Right lobe of liver (tissue), 6 donors: ENCODE measurements around the gene ERI2. TPM values are rescaled to one million over a fixed set of nuclear protein-coding genes. Genes with fewer than 3 reads are reported as not detected.

Experiments
- ATAC-seq, 4 donors: fragments of 200-7000 bp; cut with Tn5 transposase; one replicate each; pipeline ENCODE4 v1.9.1; 2020; ENCODE audit warnings: mild to moderate bottlenecking in 4 of 4, moderate library complexity in 4 of 4
- DNase-seq, 3 donors: peaks; one replicate each; pipeline ENCODE4 v3.0.0-alpha.2; 2020
- H3K27ac ChIP-seq, 3 donors: fragments of 200-600 bp; one replicate each; pipeline ENCODE4 v1.8.0; 2022
- H3K27me3 ChIP-seq, 2 donors: fragments of 200-600 bp; one replicate each; pipeline ENCODE4 v1.8.0; 2022
- H3K36me3 ChIP-seq, 4 donors: fragments of 200-600 bp; sonication (generic) in 1 of 4; one replicate each; pipeline versions ENCODE4 v1.5.1 to v1.8.0; 2017 to 2022; ENCODE audit warnings: control low read depth in 1 of 4
- H3K4me1 ChIP-seq, 4 donors: fragments of 200-600 bp; sonication (generic) in 1 of 4; one replicate each; pipeline versions ENCODE4 v1.5.1 to v1.8.0; 2017 to 2022; ENCODE audit warnings: control low read depth in 1 of 4
- H3K4me3 ChIP-seq, 3 donors: fragments of 200-600 bp; one replicate each; pipeline ENCODE4 v1.8.0; 2022
- H3K9me3 ChIP-seq, 4 donors: fragments of 200-600 bp; sonication (generic) in 1 of 4; one replicate each; pipeline versions ENCODE4 v1.5.1 to v1.8.0; 2017 to 2022; ENCODE audit warnings: control low read depth in 1 of 4
- CTCF ChIP-seq, 4 donors: fragments of 200-600 bp in 3 of 4; fragments of 450-650 bp in 1 of 4; IDR thresholded peaks; one replicate each; pipeline versions ENCODE4 v1.5.1 to v1.8.0; 2016 to 2022; ENCODE audit warnings: antibody characterized with exemption in 4 of 4, mild to moderate bottlenecking in 2 of 4
- POLR2A ChIP-seq: fragments of 450-650 bp; IDR thresholded peaks from one replicate; pipeline ENCODE4 v1.6.1; 2017; ENCODE audit warnings: antibody characterized with exemption, mild to moderate bottlenecking
- WGBS: methylation state at CpG from one replicate; pipeline ENCODE4 v1.1.6; 2018; ENCODE audit warnings: low coverage, low lambda C conversion rate; ENCODE audit not compliant: insufficient coverage; ENCODE audit errors: missing lambda C conversion rate; 5-methylcytosine and 5-hydroxymethylcytosine counted together
- intact Hi-C, 2 donors: fragments of 100-400 bp; cut with DNase I; formaldehyde crosslinking; loops; one replicate each; pipeline versions ENCODE4 v1.11.2 to v1.14.1; 2022
- total RNA-seq, 6 experiments: library from RNA; depleted of rRNA in 2 of 6; stranded (reverse); fragments of >200 nt in 2 of 6; fragmentation: NEBNext Ultra II Directional in 3 of 6; extraction: Animal tissue kit (Norgen Biotek cat#: 25700) in 3 of 6; gene quantifications; one replicate each; pipeline versions ENCODE4 v1.1.0 to v1.2.4, GENCODE V29; 2016 to 2023
- donor health status: DM: no; HTN: yes; CAD: no.
- donor health status: DM: no; HTN: no; CAD: no.
- donor health status: DM: no; HTN: no; CAD: no.
- donor health status: DM: no; HTN: yes; CAD: no.
- donor health status: DM: no; HTN: yes; CAD: no.

ERI2 gene
- total RNA-seq, 6 experiments from 2014 or later, result 9.8 to 15.9 (median 14.8) TPM

- H3K27me3 ChIP-seq, result no peaks in the 10 kb centered on the region
- H3K9me3 ChIP-seq, result no peaks in the 10 kb centered on the region
- H3K4me1 ChIP-seq, result peaks cover 0 to 16% (median 3%) of the 10 kb centered on the region in 4 donors
- no peaks in the 10 kb centered on the region for H3K36me3 ChIP-seq
- H3K4me3 ChIP-seq, result no peak overlapping the region
- DNase-seq (no peak), ATAC-seq (no peak)
- no peak overlapping the region for H3K27ac ChIP-seq
- TF ChIP-seq POLR2A (no peak), CTCF (IDR thresholded peaks at IDR 0.05) (no peak)
- intact Hi-C loops, result no loop called here
These were observed 40.3 kb upstream of the ERI2 start for GRCh38 chr16:20846551-20846950.

GRCh38 chr16:20846030-20846429 lies 39.8 kb upstream of the ERI2 start:
- TF ChIP-seq POLR2A (no peak), CTCF (IDR thresholded peaks at IDR 0.05) (no peak)
- H3K27me3 ChIP-seq, result no peaks in the 10 kb centered on the region
- no peak for ATAC-seq
- no peaks in the 10 kb centered on the region for H3K36me3 ChIP-seq
- intact Hi-C loops, result no loop called here
- H3K4me3 ChIP-seq, result no peak overlapping the region
- no peak for DNase-seq
- 100% methylated on average over 2 of the region's 6 CpGs for WGBS
- peaks cover 0 to 10% (median under 1%) of the 10 kb centered on the region in 4 donors for H3K4me1 ChIP-seq
- no peaks in the 10 kb centered on the region for H3K9me3 ChIP-seq
- no peak overlapping the region for H3K27ac ChIP-seq

GRCh38 chr16:20844588-20844987 lies 38.3 kb upstream of the ERI2 start:
- ATAC-seq (peak; percentile 30 to 66 (median 36)), DNase-seq (no peak)
- no peaks in the 10 kb centered on the region for H3K4me1 ChIP-seq
- H3K27me3 ChIP-seq, result no peaks in the 10 kb centered on the region
- TF ChIP-seq POLR2A (no peak), CTCF (IDR thresholded peaks at IDR 0.05) (no peak)
- intact Hi-C loops, result no loop called here
- WGBS, result 47% methylated on average over 3 of the region's 3 CpGs
- H3K4me3 ChIP-seq, result no peak overlapping the region
- H3K36me3 ChIP-seq, result no peaks in the 10 kb centered on the region
- H3K27ac ChIP-seq, result no peak overlapping the region
- no peaks in the 10 kb centered on the region for H3K9me3 ChIP-seq

GRCh38 chr16:20844054-20844453 lies 37.8 kb upstream of the ERI2 start:
- 67% methylated on average over 1 of the region's 2 CpGs for WGBS
- DNase-seq, result no peak
- TF ChIP-seq POLR2A, result no peak
- no peak for TF ChIP-seq CTCF (IDR thresholded peaks at IDR 0.05)
- no peak for ATAC-seq
- intact Hi-C loops, result no loop called here
- no peaks in the 10 kb centered on the region for H3K9me3 ChIP-seq
- no peaks in the 10 kb centered on the region for H3K36me3 ChIP-seq
- no peaks in the 10 kb centered on the region for H3K27me3 ChIP-seq
- no peaks in the 10 kb centered on the region for H3K4me1 ChIP-seq
- H3K4me3 ChIP-seq, result no peak overlapping the region
- H3K27ac ChIP-seq, result no peak overlapping the region

- intact Hi-C loops, result no loop called here
- Histone ChIP-seq H3K27me3 (no peaks in the 10 kb centered on the region), H3K27ac (no peak overlapping the region), H3K36me3 (no peaks in the 10 kb centered on the region), H3K4me3 (no peak overlapping the region), H3K4me1 (no peaks in the 10 kb centered on the region), H3K9me3 (no peaks in the 10 kb centered on the region)
- no peak for TF ChIP-seq CTCF (IDR thresholded peaks at IDR 0.05)
- no peak for TF ChIP-seq POLR2A
- WGBS, result 79% methylated on average over 2 of the region's 2 CpGs
- DNase-seq (no peak), ATAC-seq (no peak)
These were observed 33.2 kb upstream of the ERI2 start for GRCh38 chr16:20839504-20839903.
